ES-I3 (cell line): Measurements from ENCODE around the gene PFKL.
A peak's percentile ranks its signal among the peaks of the same experiment; 100 is the strongest.

Experiments
- H3K36me3 ChIP-seq: 2 replicates; pipeline ENCODE4 v1.6.1; 2013; ENCODE audit warnings: mild to moderate bottlenecking, low read length, control low read depth, moderate library complexity; ENCODE audit not compliant: insufficient read depth
- H3K4me1 ChIP-seq: 2 replicates; pipeline ENCODE4 v1.6.1; 2013; ENCODE audit warnings: mild to moderate bottlenecking, control low read depth, low read length; ENCODE audit not compliant: insufficient read depth
- H3K9ac ChIP-seq: 2 replicates; pipeline ENCODE4 v1.6.1; 2013; ENCODE audit warnings: low read depth, mild to moderate bottlenecking, low read length, moderate library complexity
- H3K9me3 ChIP-seq: 2 replicates; pipeline ENCODE4 v1.6.1; 2013; ENCODE audit warnings: mild to moderate bottlenecking, low read length, moderate library complexity; ENCODE audit not compliant: control insufficient read depth, insufficient read depth

PFKL gene

DNA sequence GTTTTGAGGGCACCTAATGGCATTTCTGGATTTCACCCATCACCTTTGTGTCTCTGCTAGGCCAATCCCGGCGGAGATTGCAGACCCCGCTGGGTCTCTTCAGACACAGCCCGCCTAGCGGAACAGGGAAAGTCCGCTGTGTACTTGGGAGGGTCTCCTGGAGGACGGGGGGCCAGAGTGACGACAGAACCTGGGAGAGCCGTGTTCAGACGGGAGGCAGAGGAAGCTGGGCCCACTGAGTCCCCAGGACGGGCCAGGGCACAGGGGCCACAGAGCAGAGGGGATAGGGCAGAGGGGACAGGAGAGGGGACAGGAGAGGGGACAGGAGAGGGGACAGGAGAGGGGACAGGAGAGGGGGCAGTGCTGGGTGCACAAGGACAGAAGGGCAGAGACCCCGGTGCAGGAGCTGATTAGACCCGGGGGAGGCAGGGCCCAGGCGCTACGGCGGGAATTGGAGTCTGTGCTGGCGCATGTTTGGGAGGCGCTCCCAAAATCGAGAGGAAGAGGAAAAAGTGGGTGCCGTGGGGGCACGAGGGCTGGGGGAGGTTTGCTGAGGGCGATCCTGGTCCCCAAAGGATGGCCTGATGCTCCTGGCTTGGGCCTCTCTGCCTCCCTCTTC is 66.2 kb downstream of the PFKL start:
- Histone ChIP-seq H3K9ac (no peak overlapping the region), H3K4me1 (no peaks in the 10 kb centered on the region), H3K36me3 (no peaks in the 10 kb centered on the region), H3K9me3 (no peaks in the 10 kb centered on the region)

DNA sequence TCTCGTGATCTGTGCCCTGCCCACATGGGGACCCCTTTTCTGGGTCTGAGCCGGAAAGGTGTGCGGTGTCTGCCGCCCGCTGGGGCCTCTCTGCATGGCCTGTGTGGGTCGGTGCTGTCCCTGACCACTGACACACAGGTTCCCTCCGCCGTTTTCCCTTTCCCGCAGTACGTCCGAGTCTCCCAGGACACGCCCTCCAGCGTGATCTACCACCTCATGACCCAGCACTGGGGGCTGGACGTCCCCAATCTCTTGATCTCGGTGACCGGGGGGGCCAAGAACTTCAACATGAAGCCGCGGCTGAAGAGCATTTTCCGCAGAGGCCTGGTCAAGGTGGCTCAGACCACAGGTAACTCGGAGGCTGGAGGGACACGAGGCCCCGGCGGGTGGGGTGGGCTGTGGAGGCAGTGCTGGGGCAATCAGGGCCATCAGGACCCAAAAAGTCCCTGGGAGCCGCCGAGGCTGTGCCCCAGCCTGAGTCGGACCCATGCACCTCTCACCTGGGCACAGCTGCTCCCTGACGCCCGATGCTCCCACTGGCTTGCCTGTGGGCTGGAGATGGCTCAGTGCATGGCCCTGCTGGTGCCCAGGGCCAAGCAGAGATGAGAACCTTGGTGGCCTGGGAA is 66.8 kb downstream of the PFKL start:
- no peak overlapping the region for H3K9ac ChIP-seq
- no peaks in the 10 kb centered on the region for H3K36me3 ChIP-seq
- no peaks in the 10 kb centered on the region for H3K4me1 ChIP-seq
- no peaks in the 10 kb centered on the region for H3K9me3 ChIP-seq

- Histone ChIP-seq H3K9ac (peak overlapping the region; percentile 34; the same call in 1 of the 2 replicates), H3K36me3 (no peaks in the 10 kb centered on the region), H3K9me3 (no peaks in the 10 kb centered on the region), H3K4me1 (no peaks in the 10 kb centered on the region)
Measured at GRCh38 chr21:44368711-44369446, 69.0 kb downstream of the PFKL start.

GRCh38 chr21:44370027-44370735 is 70.3 kb downstream of the PFKL start:
- Histone ChIP-seq H3K36me3 (no peaks in the 10 kb centered on the region), H3K9me3 (no peaks in the 10 kb centered on the region; the same call in 1 of the 2 replicates), H3K9ac (peak overlapping the region; percentile 41; the same call in 1 of the 2 replicates), H3K4me1 (no peaks in the 10 kb centered on the region)

DNA sequence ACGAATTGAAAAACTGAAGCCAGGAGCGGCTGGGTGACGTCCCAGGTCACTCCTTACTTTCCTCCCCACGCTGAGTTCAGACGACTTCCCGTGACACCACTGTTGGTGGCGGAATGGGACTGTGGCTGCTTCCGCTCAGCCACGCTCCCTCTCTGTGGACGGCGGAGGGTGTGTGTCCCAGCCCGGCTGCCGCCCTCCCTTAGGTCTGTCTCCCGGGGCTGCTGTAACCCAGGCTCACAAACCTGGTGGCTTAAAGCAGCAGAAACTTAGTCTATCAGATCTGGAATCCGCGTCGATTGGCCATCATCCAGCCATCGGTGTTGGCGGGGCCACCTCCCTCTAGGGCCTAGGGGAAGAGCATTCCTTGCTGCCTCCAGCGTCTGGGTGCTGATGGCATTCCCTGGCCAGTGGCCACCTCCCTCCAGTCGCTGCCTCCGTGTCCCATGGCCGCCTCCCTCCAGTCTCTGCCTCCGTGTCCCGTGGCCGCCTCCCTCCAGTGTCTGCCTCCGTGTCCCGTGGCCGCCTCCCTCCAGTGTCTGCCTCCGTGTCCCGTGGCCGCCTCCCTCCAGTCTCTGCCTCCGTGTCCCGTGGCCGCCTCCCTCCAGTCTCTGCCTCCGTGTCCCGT is 71.0 kb downstream of the PFKL start:
- Histone ChIP-seq H3K4me1 (no peaks in the 10 kb centered on the region), H3K36me3 (no peaks in the 10 kb centered on the region), H3K9me3 (no peaks in the 10 kb centered on the region; the same call in 1 of the 2 replicates), H3K9ac (no peak overlapping the region)

DNA sequence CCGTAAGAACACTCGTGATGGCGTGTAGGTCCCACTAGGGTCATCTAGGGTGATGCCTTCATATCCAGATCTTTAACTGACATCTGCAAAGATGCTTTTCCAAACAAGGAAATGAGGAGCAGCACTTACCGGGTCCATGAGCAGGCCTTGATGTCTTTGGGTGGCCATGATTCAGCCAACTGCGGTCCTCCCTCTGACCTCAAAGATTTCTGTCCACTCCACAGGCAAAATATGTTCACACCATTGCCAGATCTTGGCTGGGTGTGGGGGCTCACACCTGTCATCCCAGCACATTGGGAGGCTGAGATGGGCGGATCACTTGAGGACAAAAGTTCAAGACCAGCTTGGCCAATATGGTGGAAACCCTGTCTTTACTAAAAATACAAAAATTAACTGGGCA is 71.7 kb downstream of the PFKL start:
- Histone ChIP-seq H3K4me1 (no peaks in the 10 kb centered on the region), H3K9ac (no peak overlapping the region), H3K36me3 (no peaks in the 10 kb centered on the region), H3K9me3 (no peaks in the 10 kb centered on the region; the same call in 1 of the 2 replicates)

GRCh38 chr21:44372616-44373015 is 72.8 kb downstream of the PFKL start:
- H3K36me3 ChIP-seq: no peaks in the 10 kb centered on the region
- no peak overlapping the region for H3K9ac ChIP-seq
- H3K9me3 ChIP-seq: no peaks in the 10 kb centered on the region; the same call in 1 of the 2 replicates
- H3K4me1 ChIP-seq: no peaks in the 10 kb centered on the region

DNA sequence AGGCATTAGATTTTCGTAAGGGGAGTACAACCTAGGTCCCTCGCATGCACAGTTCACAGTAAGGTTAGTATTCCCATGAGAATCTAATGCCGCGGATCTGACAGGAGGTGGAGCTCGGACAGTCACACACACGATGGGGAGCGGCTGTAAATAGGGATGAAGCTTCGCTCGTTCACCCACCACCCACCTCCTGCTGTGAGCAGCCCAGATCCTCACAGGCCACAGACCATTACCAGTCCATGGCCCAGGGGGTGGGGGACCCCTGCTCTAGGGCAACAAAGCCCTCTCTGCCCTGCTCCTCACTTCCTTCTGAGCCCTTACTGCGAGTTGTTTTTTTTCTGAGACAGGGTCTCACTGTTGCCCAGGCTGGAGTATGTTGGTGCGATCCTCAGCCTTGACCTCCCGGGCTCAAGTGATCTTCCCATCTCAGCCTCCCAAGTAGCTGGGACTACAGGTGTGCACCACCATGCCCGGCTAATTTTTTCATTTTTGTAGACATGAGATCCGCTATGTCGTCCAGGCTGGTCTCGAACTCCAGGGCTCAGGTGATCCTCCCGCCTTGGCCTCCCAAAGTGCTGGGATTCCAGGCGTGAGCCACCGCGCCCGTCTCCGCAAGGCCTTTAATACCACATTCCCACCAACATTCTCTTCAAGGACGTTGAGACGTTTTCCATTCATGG is 74.9 kb downstream of the PFKL start:
- no peak overlapping the region for H3K9ac ChIP-seq
- no peaks in the 10 kb centered on the region; the same call in 1 of the 2 replicates for H3K9me3 ChIP-seq
- 0 out of 2 replicates have a peak, but pooled peaks cover 4% of the 10 kb centered on the region for H3K4me1 ChIP-seq
- no peaks in the 10 kb centered on the region for H3K36me3 ChIP-seq

DNA sequence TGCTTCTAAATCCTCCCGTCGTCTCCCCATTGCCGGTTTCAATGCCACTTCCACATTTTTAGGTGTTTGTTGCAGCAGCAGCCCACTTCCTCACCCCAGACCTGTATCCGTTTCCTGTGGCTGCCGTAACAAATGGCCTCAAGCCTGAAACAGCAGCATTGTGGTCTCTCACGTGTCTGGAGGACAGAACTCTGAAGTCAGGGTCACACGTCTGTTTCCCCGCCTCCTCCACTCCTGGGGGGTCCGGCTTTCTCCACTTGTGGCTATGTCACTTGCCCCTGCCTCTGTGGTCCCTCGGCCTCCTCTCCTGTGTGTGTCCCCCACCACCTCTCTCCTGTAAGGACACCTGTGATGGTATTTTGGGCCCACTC is 75.4 kb downstream of the PFKL start:
- Histone ChIP-seq H3K36me3 (no peaks in the 10 kb centered on the region), H3K4me1 (0 out of 2 replicates have a peak, but pooled peaks cover 4% of the 10 kb centered on the region), H3K9ac (no peak overlapping the region), H3K9me3 (no peaks in the 10 kb centered on the region; the same call in 1 of the 2 replicates)

- Histone ChIP-seq H3K4me1 (0 out of 2 replicates have a peak, but pooled peaks cover 4% of the 10 kb centered on the region), H3K9ac (no peak overlapping the region), H3K36me3 (no peaks in the 10 kb centered on the region), H3K9me3 (no peaks in the 10 kb centered on the region; the same call in 1 of the 2 replicates)
Measured at GRCh38 chr21:44375761-44376241, 75.9 kb downstream of the PFKL start.

- H3K4me1 ChIP-seq: 0 out of 2 replicates have a peak, but pooled peaks cover 4% of the 10 kb centered on the region
- no peaks in the 10 kb centered on the region; the same call in 1 of the 2 replicates for H3K9me3 ChIP-seq
- H3K9ac ChIP-seq: no peak overlapping the region
- no peaks in the 10 kb centered on the region for H3K36me3 ChIP-seq
Measured at GRCh38 chr21:44376606-44377005, 76.8 kb downstream of the PFKL start.
